Activated CD4-positive, CD25-positive, alpha-beta regulatory T cell treated with anti-CD3 and anti-CD28 coated beads, Interleukin-2, amount 50 U/mL, for 16 hours (primary cell): ENCODE measurements around the gene NUP188.

ENCODE experiments used
- DNase-seq: peaks from one replicate; pipeline ENCODE4 v3.0.0-alpha.2; 2020; ENCODE audit warnings: low read depth, low spot score

Gene NUP188

DNA sequence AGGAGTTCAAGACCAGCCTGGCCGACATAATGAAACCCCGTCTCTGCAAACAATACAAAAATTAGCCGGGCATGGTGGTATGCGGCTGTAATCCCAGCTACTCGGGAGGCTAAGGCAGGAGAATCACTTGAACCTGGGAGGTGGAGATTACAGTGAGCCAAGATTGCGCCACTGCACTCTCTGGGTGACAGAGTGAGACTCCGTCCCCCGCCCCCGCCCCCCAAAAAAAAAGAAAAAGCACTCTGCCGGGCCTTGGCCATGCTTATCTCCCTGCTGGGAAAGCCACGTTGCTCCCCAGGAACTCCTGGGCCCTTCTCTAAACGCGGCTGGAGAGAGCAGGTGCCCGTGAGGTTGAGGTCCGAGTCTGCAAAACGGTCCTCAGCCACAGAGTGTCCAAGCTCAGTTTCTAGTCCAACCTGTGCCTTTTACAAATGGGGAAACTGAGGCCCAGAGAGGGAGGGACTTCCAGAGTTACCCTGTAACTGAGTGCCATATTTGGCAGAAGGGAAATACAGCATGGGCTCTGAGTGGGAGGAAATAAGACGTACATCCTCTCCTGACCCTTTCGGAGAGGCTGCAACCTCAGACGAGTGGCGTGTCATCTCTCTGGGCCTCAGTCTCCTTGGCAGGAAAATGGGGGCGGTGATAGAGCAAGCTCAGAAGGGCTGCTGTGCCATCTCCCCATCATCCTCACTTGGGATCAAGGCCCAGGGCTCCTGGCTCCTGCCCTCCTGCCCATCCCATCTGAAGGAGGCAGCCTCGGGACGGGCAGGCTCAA lies 33.3 kb upstream of the NUP188 start:
- no peak for DNase-seq

DNA sequence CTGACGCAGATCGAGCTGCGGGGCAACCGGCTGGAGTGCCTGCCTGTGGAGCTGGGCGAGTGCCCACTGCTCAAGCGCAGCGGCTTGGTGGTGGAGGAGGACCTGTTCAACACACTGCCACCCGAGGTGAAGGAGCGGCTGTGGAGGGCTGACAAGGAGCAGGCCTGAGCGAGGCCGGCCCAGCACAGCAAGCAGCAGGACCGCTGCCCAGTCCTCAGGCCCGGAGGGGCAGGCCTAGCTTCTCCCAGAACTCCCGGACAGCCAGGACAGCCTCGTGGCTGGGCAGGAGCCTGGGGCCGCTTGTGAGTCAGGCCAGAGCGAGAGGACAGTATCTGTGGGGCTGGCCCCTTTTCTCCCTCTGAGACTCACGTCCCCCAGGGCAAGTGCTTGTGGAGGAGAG lies 31.3 kb upstream of the NUP188 start:
- no peak for DNase-seq

DNA sequence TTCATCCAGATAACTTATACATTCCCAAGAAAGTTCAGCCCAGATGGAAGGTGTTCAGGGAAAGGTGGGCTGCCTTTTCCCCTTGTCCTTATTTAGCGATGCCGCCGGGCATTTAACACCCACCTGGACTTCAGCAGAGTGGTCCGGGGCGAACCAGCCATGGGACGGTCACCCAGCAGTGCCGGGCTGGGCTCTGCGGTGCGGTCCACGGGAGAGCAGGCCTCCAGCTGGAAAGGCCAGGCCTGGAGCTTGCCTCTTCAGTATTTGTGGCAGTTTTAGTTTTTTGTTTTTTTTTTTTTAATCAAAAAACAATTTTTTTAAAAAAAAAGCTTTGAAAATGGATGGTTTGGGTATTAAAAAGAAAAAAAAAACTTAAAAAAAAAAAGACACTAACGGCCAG lies 30.8 kb upstream of the NUP188 start:
- no peak for DNase-seq

DNA sequence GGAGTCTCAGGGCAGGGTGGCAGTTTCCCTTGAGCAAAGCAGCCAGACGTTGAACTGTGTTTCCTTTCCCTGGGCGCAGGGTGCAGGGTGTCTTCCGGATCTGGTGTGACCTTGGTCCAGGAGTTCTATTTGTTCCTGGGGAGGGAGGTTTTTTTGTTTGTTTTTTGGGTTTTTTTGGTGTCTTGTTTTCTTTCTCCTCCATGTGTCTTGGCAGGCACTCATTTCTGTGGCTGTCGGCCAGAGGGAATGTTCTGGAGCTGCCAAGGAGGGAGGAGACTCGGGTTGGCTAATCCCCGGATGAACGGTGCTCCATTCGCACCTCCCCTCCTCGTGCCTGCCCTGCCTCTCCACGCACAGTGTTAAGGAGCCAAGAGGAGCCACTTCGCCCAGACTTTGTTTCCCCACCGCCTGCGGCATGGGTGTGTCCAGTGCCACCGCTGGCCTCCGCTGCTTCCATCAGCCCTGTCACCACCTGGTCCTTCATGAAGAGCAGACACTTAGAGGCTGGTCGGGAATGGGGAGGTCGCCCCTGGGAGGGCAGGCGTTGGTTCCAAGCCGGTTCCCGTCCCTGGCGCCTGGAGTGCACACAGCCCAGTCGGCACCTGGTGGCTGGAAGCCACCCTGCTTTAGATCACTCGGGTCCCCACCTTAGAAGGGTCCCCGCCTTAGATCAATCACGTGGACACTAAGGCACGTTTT lies 30.2 kb upstream of the NUP188 start:
- DNase-seq = no peak

DNA sequence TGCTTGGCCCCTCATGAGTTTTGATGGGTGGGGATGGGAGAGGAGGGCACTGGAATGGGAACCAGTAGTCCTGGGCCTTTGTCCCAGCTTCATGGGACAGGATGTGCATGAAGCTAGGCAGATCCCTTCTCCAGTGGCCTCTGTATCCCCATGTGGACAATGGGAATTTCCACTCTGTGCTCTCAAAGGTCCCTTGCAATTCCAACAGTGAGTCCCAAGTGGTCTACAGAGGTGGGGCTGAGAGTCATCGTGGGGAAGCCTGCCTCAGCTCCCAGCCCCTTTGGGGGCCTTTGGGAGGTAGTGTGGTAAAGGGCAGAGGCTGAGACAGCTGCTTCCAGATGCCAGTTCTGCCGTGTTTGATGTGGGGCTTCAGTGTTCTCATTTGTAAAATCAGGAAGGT lies 28.6 kb upstream of the NUP188 start:
- DNase-seq = no peak

DNA sequence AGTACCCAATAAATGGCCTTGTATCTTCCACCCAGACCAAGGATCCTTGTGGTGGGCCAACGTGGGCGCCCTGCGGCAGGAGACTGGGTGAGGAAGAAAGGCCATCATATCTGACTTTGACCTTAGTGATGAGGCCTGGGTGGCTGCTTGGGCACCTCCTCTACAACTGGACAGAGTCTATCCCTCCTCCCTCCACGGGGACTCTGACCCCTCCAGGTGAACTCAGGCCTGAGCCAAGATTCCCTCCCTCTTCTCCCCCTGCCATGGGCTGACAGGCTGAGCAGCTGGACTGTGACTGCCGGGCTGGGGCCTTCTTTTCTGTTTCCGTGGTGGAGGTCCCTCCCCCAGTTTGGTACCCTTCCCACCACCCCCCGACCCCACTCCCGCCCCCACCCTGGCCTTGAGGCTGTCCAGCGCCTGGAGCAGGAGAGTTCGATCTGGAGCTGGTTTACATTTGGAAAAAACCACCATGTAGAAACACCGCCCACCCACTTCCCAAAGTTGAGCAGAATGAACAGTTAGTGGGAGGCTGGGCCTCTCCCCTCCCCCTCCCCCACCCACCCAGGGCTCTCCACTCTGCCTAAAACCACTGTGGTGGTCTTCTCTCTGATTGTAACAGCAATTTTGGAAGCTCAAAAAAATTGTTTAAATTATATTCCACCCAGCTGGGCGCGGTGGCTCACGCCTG lies 28.0 kb upstream of the NUP188 start:
- DNase-seq = no peak

DNA sequence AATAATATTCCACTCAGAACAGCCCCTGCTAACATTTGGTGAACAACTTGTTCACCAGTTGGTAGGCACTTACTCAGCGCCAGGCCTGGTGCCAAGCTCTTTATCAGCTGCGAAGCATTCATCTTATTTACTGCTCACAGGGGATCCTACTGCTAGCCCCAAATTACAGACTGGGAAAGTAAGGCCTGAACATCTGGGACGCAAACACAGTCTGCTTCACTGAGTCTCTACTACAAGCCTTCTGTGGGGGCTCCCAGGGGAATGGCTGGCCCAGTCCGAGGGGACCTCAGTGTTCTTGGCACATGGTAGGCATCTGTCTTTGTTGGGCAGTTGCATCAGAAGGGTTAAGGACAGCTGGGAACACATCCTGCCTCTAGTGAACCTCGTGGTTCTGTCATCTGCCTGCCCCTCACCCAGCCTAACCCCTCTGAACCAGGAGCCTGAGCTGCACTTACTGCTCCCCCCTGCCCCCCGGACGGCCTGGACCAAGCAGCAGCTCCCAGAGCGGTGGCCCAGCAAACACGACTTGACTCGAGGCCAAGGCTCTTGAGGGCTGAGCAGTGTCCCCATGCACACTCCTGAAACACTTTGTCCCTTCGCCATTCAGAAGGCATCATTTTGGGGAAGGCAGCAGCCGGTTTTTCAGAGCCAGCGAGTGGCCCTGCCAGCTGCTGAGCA lies 27.0 kb upstream of the NUP188 start, which contains the start of gene PHYHD1:
PHYHD1 (plus strand) TSS at position 602 of the 678 bp plus-strand sequence. CDS start 1,342 bp downstream, outside the sequence.
- no peak for DNase-seq

DNA sequence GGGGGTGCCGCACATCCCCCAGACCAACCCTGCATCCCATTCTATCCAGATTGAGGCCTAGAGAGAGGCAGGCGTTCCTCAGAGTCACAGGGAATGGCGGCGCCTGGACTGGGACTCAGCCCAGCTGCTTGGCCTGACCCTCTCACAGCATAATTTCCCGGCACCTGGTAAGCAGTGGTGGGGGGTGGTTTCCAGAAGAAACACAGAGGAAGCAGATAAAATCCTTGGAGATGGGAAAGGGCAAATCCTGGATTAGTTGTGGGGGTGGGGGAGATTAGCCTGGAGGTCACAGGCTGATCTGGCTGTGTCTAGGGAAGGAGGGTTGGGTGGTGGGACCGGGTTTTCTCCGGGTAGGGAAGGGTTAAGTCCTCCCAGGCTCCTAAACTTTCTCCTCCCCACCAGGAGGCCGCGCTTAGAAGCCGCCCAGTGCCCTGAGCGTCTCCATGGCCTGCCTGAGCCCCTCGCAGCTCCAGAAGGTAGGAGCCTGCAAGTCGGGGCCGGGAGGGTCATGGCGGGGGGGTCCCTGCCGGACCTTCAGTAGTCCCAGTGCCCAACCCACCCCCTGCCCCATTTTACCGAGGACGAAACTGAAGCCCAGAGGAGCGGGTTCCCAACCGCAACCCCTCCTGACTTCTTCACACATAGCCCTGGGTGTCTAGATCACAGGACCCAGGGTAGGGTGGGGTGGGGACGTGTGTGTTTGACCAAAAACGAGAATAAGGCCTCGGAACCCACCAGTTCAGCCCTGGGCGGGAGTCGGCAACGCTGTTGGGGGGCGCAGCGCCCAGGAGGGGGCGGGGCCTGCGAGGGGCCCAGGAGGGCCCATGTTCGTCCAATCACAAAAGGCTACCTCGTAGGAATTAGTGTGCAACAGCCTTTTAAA lies 25.4 kb upstream of the NUP188 start:
- no peak for DNase-seq

DNA sequence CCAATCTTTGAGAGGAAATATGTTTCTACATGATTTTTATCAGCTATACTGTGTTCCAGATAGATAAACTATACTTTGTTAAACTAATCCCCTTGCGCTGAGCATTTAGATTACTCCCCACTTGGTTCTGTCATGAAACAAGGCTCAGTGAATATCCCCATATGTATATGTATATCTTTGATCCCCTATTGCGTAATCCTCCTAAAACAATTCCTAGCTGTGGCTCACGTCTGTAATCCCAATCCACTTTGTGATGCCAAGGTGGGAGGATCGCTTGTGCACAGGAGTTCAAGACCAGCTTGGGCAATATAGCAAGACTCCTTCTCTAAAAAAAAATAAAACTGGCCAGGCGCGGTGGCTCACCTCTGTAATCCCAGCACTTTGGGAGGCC lies 24.0 kb upstream of the NUP188 start:
- no peak for DNase-seq

DNA sequence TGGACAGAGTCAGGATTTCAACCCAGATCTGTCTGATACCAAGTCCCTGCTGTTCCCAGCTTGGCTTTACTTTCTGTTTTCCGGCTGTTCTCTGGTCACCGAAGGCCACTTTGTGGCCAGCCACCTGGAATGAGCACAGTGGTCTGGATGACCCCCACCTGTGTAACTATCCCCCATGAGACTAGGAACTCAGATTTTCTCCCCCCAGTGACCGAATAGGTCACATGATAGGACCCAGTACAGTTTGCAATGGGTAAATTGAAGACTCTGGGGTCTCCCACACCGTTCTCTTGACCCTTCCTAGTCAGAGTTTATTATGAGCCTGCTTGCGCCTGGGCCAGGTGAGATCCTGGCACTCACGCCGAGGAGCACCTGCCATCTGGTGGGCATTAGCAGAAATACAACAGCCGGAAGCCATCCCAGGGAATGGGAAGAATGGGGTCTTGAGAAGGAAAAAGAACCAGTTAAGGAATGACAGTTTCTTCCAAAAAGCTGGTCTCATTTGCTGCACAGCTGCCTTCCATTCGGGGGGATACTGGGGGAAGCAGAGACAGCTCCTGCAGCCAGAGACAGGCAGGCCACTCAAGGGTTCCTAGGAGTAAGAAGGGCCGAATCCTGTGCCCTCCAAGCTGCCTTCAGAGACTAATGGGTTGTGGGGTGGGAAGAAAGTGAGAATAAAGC lies 19.6 kb upstream of the NUP188 start:
- no peak for DNase-seq

DNA sequence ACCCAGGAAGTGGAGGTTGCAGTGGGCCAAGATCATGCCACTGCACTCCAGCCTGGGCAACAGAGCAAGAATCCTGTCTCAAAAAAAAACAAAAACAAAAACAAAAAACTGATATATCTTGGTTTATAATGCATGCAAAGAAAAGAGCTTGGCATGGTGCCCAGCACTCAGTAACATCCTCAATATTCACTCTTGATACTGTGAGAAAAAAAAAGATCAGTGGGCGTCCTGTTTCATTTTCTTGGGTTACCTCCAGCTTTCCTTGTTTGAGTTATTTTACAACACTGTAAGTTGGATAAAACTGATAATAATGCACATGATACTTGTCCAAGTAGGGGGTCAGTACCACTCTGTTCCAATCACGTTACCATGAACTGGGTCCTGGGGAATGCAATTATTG lies 18.9 kb upstream of the NUP188 start:
- no peak for DNase-seq

DNA sequence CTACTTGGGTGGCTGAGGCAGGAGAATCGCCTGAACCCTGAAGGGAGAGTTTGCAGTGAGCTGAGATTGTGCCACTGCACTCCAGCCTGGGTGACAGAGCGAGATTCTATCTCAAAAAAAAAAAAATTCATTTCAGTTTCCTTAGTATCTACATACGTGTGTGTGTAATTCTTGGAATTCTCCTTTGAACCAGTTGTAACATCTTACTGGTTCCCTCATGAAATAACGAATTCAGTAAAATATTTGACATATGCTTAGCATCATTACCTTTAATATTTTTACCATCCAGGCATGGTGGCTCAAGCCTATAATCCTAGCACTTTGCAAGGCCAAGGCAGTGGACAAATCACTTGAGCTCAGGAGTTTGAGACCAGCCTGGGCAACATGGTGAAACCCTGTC lies 17.9 kb upstream of the NUP188 start:
- DNase-seq = no peak

DNA sequence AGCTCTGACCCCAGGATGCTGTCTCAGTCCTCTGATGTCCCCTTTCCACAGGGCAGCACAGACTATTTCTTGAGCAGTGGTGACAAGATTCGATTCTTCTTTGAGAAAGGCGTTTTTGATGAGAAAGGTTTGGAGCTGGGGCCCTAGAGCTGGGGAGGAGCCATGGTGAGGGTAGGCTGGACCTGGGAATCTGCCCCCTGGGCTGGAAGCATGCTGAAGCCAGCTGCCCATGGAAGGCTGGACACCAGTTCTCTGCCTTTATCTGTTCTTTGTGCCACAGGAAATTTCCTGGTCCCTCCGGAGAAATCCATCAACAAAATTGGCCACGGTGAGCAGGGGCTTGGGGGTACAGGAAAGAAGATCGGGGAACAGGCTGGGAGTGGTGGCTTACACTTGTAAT lies 13.8 kb upstream of the NUP188 start:
- no peak for DNase-seq

DNA sequence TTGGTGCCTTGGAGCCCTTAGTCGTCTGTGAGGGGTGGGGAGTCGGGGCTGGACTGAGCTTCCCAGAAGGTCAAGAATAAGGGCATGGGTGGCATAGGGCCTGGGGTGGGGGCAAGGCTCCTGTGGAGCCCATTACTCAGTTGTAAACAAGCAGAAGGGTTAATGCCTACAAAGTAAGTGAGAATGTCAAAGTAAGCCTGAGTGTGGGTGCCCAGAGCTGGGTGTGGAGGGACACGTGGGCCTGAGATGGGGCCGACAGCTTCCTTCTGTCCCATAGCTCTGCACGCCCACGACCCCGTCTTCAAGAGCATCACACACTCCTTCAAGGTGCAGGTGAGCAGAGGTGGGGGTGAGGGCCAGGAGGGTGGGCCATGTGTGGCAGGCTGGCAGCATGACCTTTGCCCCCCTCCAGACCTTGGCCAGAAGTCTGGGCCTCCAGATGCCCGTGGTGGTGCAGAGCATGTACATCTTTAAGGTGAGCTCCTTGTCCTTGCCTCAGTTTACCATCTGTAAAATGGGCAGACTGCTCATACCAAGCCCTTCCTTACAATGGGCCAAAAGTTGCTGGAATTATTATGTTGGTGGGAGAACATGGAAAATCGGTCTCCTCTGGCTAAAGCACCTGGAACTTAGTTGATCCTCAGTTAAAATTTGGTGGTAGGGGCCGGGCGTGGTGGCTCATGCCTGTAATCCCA lies 11.2 kb upstream of the NUP188 start:
- DNase-seq = no peak

DNA sequence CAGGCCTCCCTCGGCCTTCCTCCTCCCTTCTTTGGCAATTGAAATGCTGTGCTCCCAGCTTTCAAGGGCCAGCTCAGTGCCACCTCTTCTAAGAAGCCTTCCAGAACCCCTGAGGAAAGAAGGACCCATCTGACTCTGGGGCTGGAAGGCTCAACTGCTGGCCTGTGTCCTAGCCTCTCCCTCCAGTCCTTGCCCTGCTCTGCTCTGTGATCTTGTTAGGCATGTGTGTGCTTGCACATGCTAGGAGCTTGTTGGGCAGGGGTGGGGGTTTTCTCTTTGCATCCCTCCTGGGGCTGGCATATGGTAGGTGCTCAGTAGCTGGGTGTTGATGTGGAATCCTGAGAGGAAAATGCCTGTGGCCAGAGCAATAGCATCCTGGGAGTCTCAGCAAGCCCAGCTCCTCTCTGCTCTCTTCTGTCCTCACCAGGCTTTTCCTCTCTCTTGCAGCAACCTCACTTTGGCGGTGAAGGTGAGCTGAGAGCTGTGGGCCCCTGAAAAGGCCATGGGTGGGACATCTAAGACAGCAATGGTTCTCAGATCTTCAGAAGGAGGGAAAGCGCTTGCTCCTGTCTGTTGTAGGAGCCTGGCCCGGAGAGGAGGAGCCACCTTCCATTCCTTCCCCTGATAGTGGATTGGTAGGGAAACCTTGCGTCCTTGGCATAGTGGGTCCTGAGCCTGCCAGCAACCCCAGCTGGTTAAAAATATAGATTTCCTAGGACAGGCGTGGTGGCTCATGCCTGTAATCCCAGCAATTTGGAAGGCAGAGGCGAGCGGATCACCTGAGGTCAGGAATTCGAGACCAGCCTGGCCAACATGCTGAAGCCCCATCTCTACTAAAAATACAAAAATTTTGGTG lies 10.0 kb upstream of the NUP188 start:
- DNase-seq = no peak

DNA sequence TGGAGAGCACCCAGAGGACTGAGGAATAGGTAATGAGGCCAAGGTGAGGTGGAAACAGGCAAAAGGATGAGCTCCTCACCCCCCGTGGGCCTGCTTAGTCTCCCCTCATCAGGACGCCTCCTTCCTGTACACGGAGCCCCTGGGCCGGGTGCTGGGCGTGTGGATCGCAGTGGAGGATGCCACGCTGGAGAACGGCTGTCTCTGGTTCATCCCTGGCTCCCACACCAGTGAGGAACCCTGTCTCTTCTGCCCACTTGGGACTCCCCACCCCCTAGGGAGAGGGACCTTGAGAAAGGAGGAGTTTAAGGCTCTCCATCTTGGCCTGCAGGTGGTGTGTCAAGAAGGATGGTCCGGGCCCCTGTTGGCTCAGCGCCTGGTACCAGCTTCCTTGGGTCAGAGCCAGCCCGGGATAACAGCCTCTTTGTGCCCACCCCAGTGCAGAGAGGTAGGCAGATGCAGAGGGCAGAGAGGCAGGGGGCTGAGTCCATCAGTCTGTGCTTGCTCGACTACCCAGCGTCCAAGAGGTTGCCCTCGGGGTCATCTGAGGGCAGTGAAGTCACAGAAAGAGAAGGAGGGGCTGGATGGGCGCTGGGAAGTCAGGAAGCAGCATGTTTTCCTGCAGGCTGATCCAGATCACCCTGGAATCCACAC lies 7.1 kb upstream of the NUP188 start:
- no peak for DNase-seq

DNA sequence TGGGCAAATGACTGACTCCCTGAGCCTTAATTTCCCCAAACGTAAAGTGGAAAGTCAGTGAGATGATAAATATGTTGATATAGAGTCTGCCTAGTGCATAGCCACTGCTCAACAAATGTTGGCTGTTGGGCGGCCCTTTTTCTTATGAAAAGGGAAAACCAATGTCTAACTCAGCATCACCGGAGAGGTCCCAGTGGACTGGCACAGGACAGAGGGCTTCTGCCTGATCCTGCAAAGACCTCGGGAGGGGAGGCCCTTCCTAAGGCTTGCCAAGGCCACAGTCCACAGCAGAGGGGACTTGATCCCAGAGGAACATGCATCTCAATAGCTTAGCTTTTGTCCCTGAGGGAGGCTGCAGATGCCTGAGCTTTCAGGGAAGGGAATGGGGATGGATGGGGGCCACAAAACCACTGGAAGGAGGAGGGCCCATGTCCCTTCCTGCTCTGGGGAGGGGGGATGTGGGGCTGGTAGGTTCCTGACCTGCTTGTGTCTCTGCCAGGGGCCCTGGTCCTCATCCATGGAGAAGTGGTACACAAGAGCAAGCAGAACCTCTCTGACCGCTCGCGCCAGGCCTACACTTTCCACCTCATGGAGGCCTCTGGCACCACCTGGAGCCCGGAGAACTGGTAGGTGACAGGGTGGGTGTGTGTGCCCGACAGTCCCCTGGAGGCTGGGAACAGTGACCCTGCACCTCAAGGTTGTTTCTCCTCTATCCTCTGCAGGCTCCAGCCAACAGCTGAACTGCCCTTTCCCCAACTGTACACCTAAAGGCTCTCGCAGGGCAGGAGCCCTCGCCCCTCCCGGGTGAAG lies 6.3 kb upstream of the NUP188 start:
- no peak for DNase-seq
